ENCODE results near the gene TBPL1.

The TBPL1 gene

DNA sequence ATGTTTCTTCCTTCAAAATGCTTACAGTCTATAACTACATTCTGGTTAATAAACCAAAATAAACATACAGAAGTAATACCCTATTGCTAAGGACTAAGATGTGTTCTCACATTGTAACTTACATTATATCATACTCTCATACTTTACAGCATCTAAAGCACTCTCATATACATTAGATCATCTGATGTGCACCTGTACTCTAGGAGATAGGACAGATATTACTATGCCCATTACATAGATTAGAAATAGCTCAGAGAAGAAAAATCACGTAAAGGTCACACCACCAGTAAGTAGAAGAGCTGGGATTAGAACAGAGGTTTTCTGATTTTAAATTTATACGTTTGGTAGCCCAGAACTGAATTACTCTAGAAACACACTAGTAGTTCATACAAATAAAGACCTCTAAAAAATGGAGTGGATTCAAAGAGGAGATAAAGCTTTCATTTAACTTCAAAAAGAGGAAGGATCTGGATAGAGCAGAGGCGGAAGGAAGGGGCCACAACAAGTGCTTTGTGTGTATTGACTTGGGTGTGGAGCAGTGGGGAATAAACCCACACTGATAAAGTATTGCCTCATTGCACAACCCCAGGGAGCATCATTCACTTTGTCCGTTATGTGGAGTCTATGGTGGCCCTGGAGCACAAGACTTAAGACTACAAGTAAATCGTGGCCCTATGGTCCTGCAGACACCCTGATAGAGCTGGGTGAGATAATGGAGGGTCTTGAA is 68.5 kb downstream of the TBPL1 start:
- H3K4me1 ChIP-seq (ENCODE audit: control insufficient read depth in 1 of 2, insufficient read depth in 1 of 2, low read depth in 1 of 2, low read length in 1 of 2), result peaks cover 4 to 5% of the 10 kb centered on the region in 2 experiments
- H3K27me3 ChIP-seq, result peaks cover 11% of the 10 kb centered on the region
- H3K27ac ChIP-seq, result no peak overlapping the region
- no peaks in the 10 kb centered on the region for H3K9me3 ChIP-seq
- no peak overlapping the region for H3K4me3 ChIP-seq (ENCODE audit: low read depth in 1 of 2, low read length in 1 of 2)
- no peaks in the 10 kb centered on the region for H3K36me3 ChIP-seq
- no peak for TF ChIP-seq CTCF (IDR thresholded peaks at IDR 0.05)

- no peak overlapping the region for H3K27ac ChIP-seq
- H3K9me3 ChIP-seq, result no peaks in the 10 kb centered on the region
- H3K4me1 ChIP-seq (ENCODE audit: control insufficient read depth in 1 of 2, insufficient read depth in 1 of 2, low read depth in 1 of 2, low read length in 1 of 2), result peaks cover 4 to 5% of the 10 kb centered on the region in 2 experiments
- peaks cover 8% of the 10 kb centered on the region for H3K27me3 ChIP-seq
- no peak overlapping the region for H3K4me3 ChIP-seq (ENCODE audit: low read depth in 1 of 2, low read length in 1 of 2)
- no peaks in the 10 kb centered on the region for H3K36me3 ChIP-seq
- no peak for TF ChIP-seq CTCF (IDR thresholded peaks at IDR 0.05)
Observed at GRCh38 chr6:134022650-134023049, 69.6 kb downstream of the TBPL1 start.

DNA sequence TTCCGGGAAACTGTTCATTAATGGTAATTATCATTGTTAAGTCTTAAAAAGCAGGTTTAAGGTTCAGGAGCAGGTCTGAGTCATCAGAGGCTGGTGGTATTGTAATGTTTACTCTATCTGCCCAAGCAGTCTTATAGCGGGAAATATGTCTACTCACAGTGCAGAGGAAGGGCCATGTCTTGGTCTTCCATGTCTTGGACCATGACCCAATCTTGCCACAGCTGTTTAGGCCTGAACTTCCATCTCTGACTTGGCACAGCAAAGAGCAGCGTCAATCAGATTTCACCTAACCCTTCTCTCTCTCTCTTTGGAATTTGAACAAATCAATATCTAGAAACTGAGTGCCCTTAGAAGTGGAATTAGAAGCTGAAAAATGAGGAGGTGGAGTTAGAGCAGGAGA is 73.6 kb downstream of the TBPL1 start:
- no peaks in the 10 kb centered on the region for H3K9me3 ChIP-seq
- no peaks in the 10 kb centered on the region for H3K27me3 ChIP-seq
- no peaks in the 10 kb centered on the region for H3K36me3 ChIP-seq
- H3K27ac ChIP-seq, result no peak overlapping the region
- peaks cover 3% of the 10 kb centered on the region in 2 experiments for H3K4me1 ChIP-seq (ENCODE audit: control insufficient read depth in 1 of 2, insufficient read depth in 1 of 2, low read depth in 1 of 2, low read length in 1 of 2)
- TF ChIP-seq CTCF (IDR thresholded peaks at IDR 0.05), result no peak
- no peak overlapping the region for H3K4me3 ChIP-seq (ENCODE audit: low read depth in 1 of 2, low read length in 1 of 2)

- no peaks in the 10 kb centered on the region for H3K36me3 ChIP-seq
- H3K9me3 ChIP-seq, result no peaks in the 10 kb centered on the region
- peaks cover under 1% of the 10 kb centered on the region for H3K27me3 ChIP-seq
- H3K4me3 ChIP-seq (ENCODE audit: low read depth in 1 of 2, low read length in 1 of 2), result no peak overlapping the region
- no peak overlapping the region for H3K27ac ChIP-seq
- TF ChIP-seq CTCF (IDR thresholded peaks at IDR 0.05), result no peak
- H3K4me1 ChIP-seq (ENCODE audit: control insufficient read depth in 1 of 2, insufficient read depth in 1 of 2, low read depth in 1 of 2, low read length in 1 of 2), result no peaks in the 10 kb centered on the region
Observed at GRCh38 chr6:134028438-134028837, 75.4 kb downstream of the TBPL1 start.

DNA sequence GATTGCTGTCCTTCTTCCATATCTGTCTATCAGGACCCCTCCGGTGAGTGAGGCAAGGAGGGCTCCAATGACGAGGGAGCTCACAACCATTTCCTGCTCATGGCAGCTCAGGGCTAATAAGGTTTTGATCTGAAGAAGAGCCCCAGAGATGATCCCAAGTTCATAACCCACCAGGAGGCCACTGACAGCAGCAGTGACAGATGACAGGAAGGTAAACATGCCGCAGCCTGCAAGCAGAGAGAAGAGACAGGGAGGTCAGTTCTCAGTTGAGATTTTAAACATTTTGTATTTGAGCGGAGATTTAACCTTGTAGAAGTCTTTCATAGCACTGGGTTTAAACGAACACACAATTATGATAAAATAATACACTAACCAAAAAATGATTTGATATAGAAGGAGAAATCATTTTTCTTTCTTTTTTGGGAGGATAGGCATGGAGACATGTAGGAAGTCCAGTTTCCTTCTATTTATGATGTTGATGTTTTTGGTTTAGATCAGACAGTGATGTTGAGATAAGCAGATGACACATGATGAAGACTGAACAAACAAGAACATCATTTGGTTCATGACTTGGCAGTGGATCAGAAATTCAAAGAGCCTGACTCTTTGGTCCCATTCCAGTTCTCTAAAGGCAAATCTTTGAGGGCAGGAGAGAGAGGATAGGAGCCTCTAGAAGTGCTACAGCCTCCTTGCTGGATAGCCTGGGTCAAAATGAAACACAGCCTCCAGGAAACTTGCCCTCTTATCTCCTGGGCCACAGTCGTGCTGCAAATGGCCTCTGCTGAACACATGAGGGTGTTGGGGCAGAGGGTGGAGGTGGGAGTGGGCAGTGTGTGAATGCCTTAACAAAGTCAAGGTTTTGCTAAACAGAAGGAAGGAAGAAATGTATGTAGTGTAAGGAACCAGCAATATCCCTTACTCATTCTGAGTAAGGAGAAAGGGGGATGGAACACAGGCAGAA is 76.8 kb downstream of the TBPL1 start:
- no peaks in the 10 kb centered on the region for H3K36me3 ChIP-seq
- no peaks in the 10 kb centered on the region for H3K9me3 ChIP-seq
- no peak overlapping the region for H3K27ac ChIP-seq
- no peak for TF ChIP-seq CTCF (IDR thresholded peaks at IDR 0.05)
- no peaks in the 10 kb centered on the region for H3K4me1 ChIP-seq (ENCODE audit: control insufficient read depth in 1 of 2, insufficient read depth in 1 of 2, low read depth in 1 of 2, low read length in 1 of 2)
- H3K27me3 ChIP-seq, result peaks cover 10% of the 10 kb centered on the region
- no peak overlapping the region for H3K4me3 ChIP-seq (ENCODE audit: low read depth in 1 of 2, low read length in 1 of 2)
